CD4-positive, CD25-positive, alpha-beta regulatory T cell (primary cell): Measurements from ENCODE around the gene CREB1. TPM values are rescaled to one million over a fixed set of nuclear protein-coding genes. Genes with fewer than 3 reads are reported as not detected.
A peak's percentile ranks its signal among the peaks of the same experiment; 100 is the strongest.

Experiments used
- ATAC-seq, 2 donors: fragments of 150-1000 bp; cut with Tn5 transposase; one replicate each; pipeline ENCODE4 v1.10.0; 2021; ENCODE audit warnings: low read depth in 2 of 2, moderate number of reproducible peaks in 2 of 2, moderate library complexity in 1 of 2
- DNase-seq, 3 donors: peaks; one replicate each; pipeline versions ENCODE4 v3.0.0 to v3.0.0-alpha.2; 2012 to 2022; ENCODE audit warnings: mixed read lengths in 1 of 3
- H3K27ac ChIP-seq: one replicate; pipeline ENCODE4 v1.7.0; 2013; ENCODE audit warnings: mild to moderate bottlenecking, low read length; ENCODE audit not compliant: insufficient read depth, poor library complexity, severe bottlenecking
- H3K27me3 ChIP-seq: one replicate; pipeline ENCODE4 v1.7.0; 2013; ENCODE audit warnings: low read length; ENCODE audit not compliant: control insufficient read depth, insufficient read depth
- H3K36me3 ChIP-seq: one replicate; pipeline ENCODE4 v1.7.0; 2013; ENCODE audit warnings: mild to moderate bottlenecking, low read length, moderate library complexity; ENCODE audit not compliant: control insufficient read depth, insufficient read depth
- H3K4me1 ChIP-seq: 2 replicates; pipeline ENCODE4 v1.7.0; 2013; ENCODE audit warnings: mild to moderate bottlenecking, low read length; ENCODE audit not compliant: insufficient read depth, control insufficient read depth, poor library complexity, severe bottlenecking
- H3K4me3 ChIP-seq: one replicate; pipeline ENCODE4 v1.7.0; 2013; ENCODE audit warnings: low read depth, mild to moderate bottlenecking, low read length, moderate library complexity
- H3K9me3 ChIP-seq, 2 experiments: 1 replicate in 1 of 2; 2 replicates in 1 of 2; pipeline ENCODE4 v1.7.0; 2013; ENCODE audit warnings: low read length in 2 of 2, mild to moderate bottlenecking in 1 of 2, moderate library complexity in 1 of 2; ENCODE audit not compliant: control insufficient read depth in 2 of 2
- H3K27ac Mint-ChIP-seq, 3 donors: one replicate each; pipeline ENCODE4 v1.8.0; 2020 to 2022; ENCODE audit warnings: mild to moderate bottlenecking in 3 of 3, mixed read lengths in 3 of 3, moderate library complexity in 2 of 3
- H3K27me3 Mint-ChIP-seq: one replicate; pipeline ENCODE4 v1.8.0; 2022; ENCODE audit warnings: mild to moderate bottlenecking, mixed read lengths
- H3K36me3 Mint-ChIP-seq: one replicate; pipeline ENCODE4 v1.8.0; 2020; ENCODE audit warnings: mixed read lengths
- H3K4me1 Mint-ChIP-seq, 4 donors: one replicate each; pipeline ENCODE4 v1.8.0; 2020 to 2022; ENCODE audit warnings: mixed read lengths in 4 of 4, mild to moderate bottlenecking in 1 of 4
- H3K4me3 Mint-ChIP-seq, 4 donors: one replicate each; pipeline ENCODE4 v1.8.0; 2020 to 2022; ENCODE audit warnings: mild to moderate bottlenecking in 4 of 4, mixed read lengths in 4 of 4, moderate library complexity in 3 of 4
- H3K9me3 Mint-ChIP-seq, 7 donors: one replicate each; pipeline ENCODE4 v1.8.0; 2020 to 2022; ENCODE audit warnings: mixed read lengths in 7 of 7, mild to moderate bottlenecking in 3 of 7, moderate library complexity in 2 of 7
- polyA plus RNA-seq, 4 donors: library from polyadenylated mRNA; unstranded; fragments of 300-500 nt; fragmentation: Illumina TruSeq; gene quantifications; one replicate each; pipeline ENCODE4 v1.2.3, GENCODE V29; 2021
- total RNA-seq: library from RNA; stranded (reverse); gene quantifications from one replicate; pipeline ENCODE4 v1.2.3, GENCODE V29; 2022

Gene CREB1
- total and polyA plus RNA-seq, 5 donors from 2014 or later, result 69.0 to 124 (median 90.8) TPM

- Mint-ChIP-seq H3K9me3 (no peaks in the 10 kb centered on the region), H3K27ac (peak overlapping the region in 2 of 3 donors; percentile 18 to 78), H3K4me3 (peak overlapping the region in 1 of 4 donors; percentile 70), H3K27me3 (no peaks in the 10 kb centered on the region), H3K4me1 (peaks cover 18 to 34% (median 25%) of the 10 kb centered on the region in 4 donors), H3K36me3 (peaks cover 11% of the 10 kb centered on the region)
- DNase-seq (no peak), ATAC-seq (no peak)
- no peaks in the 10 kb centered on the region for H3K36me3 ChIP-seq
- no peak overlapping the region for H3K4me3 ChIP-seq
- peaks cover 21% of the 10 kb centered on the region for H3K4me1 ChIP-seq
- no peaks in the 10 kb centered on the region for H3K9me3 ChIP-seq
- no peak overlapping the region for H3K27ac ChIP-seq
- H3K27me3 ChIP-seq, result no peaks in the 10 kb centered on the region
These were observed 24.6 kb upstream of the CREB1 start for GRCh38 chr2:207505171-207505570.

- H3K27me3 Mint-ChIP-seq, result no peaks in the 10 kb centered on the region
- no peaks in the 10 kb centered on the region for H3K36me3 ChIP-seq
- no peak overlapping the region for H3K27ac ChIP-seq
- DNase-seq, result peak in 1 of 3 donors; percentile 55
- peaks cover 21% of the 10 kb centered on the region for H3K4me1 ChIP-seq
- peaks cover 11% of the 10 kb centered on the region for H3K36me3 Mint-ChIP-seq
- ATAC-seq, result peak; percentile 44 to 50
- peak overlapping the region; percentile 10 for H3K4me3 ChIP-seq
- peak overlapping the region in 3 of 4 donors; percentile 2 to 70 (median 17) for H3K4me3 Mint-ChIP-seq
- H3K4me1 Mint-ChIP-seq, result peaks cover 19 to 32% (median 25%) of the 10 kb centered on the region in 4 donors
- no peaks in the 10 kb centered on the region for H3K9me3 Mint-ChIP-seq
- no peaks in the 10 kb centered on the region for H3K27me3 ChIP-seq
- H3K27ac Mint-ChIP-seq, result peak overlapping the region in 1 of 3 donors; percentile 66
- no peaks in the 10 kb centered on the region for H3K9me3 ChIP-seq
These were observed 24.0 kb upstream of the CREB1 start for GRCh38 chr2:207505728-207506127.

- no peaks in the 10 kb centered on the region for H3K27me3 ChIP-seq
- Mint-ChIP-seq H3K27me3 (no peaks in the 10 kb centered on the region), H3K4me1 (peaks cover 19 to 32% (median 27%) of the 10 kb centered on the region in 4 donors), H3K27ac (peak overlapping the region; percentile 38 to 79 (median 78)), H3K4me3 (peak overlapping the region; percentile 9 to 75 (median 56)), H3K9me3 (no peaks in the 10 kb centered on the region), H3K36me3 (peaks cover 7% of the 10 kb centered on the region)
- peaks cover 21% of the 10 kb centered on the region for H3K4me1 ChIP-seq
- H3K4me3 ChIP-seq, result peak overlapping the region; percentile 10
- no peaks in the 10 kb centered on the region for H3K36me3 ChIP-seq
- no peaks in the 10 kb centered on the region for H3K9me3 ChIP-seq
- H3K27ac ChIP-seq, result no peak overlapping the region
- peak in 1 of 3 donors; percentile 42 for DNase-seq
- ATAC-seq, result no peak
These were observed 23.3 kb upstream of the CREB1 start for GRCh38 chr2:207506426-207506825.

GRCh38 chr2:207510148-207510547 is 19.6 kb upstream of the CREB1 start:
- Histone ChIP-seq H3K27ac (no peak overlapping the region), H3K9me3 (no peaks in the 10 kb centered on the region), H3K27me3 (no peaks in the 10 kb centered on the region), H3K4me1 (peaks cover 17% of the 10 kb centered on the region), H3K36me3 (no peaks in the 10 kb centered on the region), H3K4me3 (no peak overlapping the region)
- Mint-ChIP-seq H3K27ac (no peak overlapping the region), H3K36me3 (no peaks in the 10 kb centered on the region), H3K9me3 (no peaks in the 10 kb centered on the region), H3K4me1 (peaks cover 19 to 21% (median 20%) of the 10 kb centered on the region in 4 donors), H3K4me3 (no peak overlapping the region), H3K27me3 (no peaks in the 10 kb centered on the region)
- no peak for ATAC-seq
- DNase-seq, result no peak

- H3K27me3 ChIP-seq, result no peaks in the 10 kb centered on the region
- H3K36me3 ChIP-seq, result no peaks in the 10 kb centered on the region
- H3K9me3 Mint-ChIP-seq, result no peaks in the 10 kb centered on the region
- H3K27ac Mint-ChIP-seq, result no peak overlapping the region
- ATAC-seq (no peak), DNase-seq (no peak)
- no peaks in the 10 kb centered on the region for H3K27me3 Mint-ChIP-seq
- H3K9me3 ChIP-seq, result no peaks in the 10 kb centered on the region
- peaks cover under 1% of the 10 kb centered on the region for H3K4me1 ChIP-seq
- H3K4me3 Mint-ChIP-seq, result no peak overlapping the region
- no peak overlapping the region for H3K4me3 ChIP-seq
- no peak overlapping the region for H3K27ac ChIP-seq
- no peaks in the 10 kb centered on the region for H3K36me3 Mint-ChIP-seq
- H3K4me1 Mint-ChIP-seq, result peaks cover 4 to 17% (median 7%) of the 10 kb centered on the region in 4 donors
These were observed 17.9 kb upstream of the CREB1 start for GRCh38 chr2:207511851-207512250.

GRCh38 chr2:207512356-207512755 is 17.4 kb upstream of the CREB1 start:
- Mint-ChIP-seq H3K27ac (no peak overlapping the region), H3K9me3 (no peaks in the 10 kb centered on the region), H3K4me3 (no peak overlapping the region), H3K36me3 (no peaks in the 10 kb centered on the region), H3K4me1 (peaks cover 0 to 17% (median 4%) of the 10 kb centered on the region in 4 donors), H3K27me3 (no peaks in the 10 kb centered on the region)
- H3K27ac ChIP-seq, result no peak overlapping the region
- DNase-seq, result no peak
- no peaks in the 10 kb centered on the region for H3K4me1 ChIP-seq
- ATAC-seq, result no peak
- H3K4me3 ChIP-seq, result no peak overlapping the region
- H3K36me3 ChIP-seq, result no peaks in the 10 kb centered on the region
- no peaks in the 10 kb centered on the region for H3K27me3 ChIP-seq
- no peaks in the 10 kb centered on the region for H3K9me3 ChIP-seq

GRCh38 chr2:207513551-207514257 is 16.1 kb upstream of the CREB1 start:
- no peak for DNase-seq
- Histone ChIP-seq H3K27me3 (no peaks in the 10 kb centered on the region), H3K27ac (no peak overlapping the region), H3K9me3 (no peaks in the 10 kb centered on the region), H3K4me3 (no peak overlapping the region), H3K4me1 (no peaks in the 10 kb centered on the region), H3K36me3 (no peaks in the 10 kb centered on the region)
- Mint-ChIP-seq H3K9me3 (no peaks in the 10 kb centered on the region), H3K27ac (peak overlapping the region in 1 of 3 donors; percentile 49), H3K4me1 (peaks cover 0 to 13% (median 4%) of the 10 kb centered on the region in 4 donors), H3K27me3 (no peaks in the 10 kb centered on the region), H3K36me3 (no peaks in the 10 kb centered on the region), H3K4me3 (no peak overlapping the region)
- no peak for ATAC-seq

GRCh38 chr2:207514451-207514850 is 15.3 kb upstream of the CREB1 start:
- H3K4me3 Mint-ChIP-seq, result no peak overlapping the region
- H3K27me3 Mint-ChIP-seq, result no peaks in the 10 kb centered on the region
- peaks cover 0 to 1% (median 0%) of the 10 kb centered on the region in 7 donors for H3K9me3 Mint-ChIP-seq
- no peaks in the 10 kb centered on the region for H3K27me3 ChIP-seq
- no peak for ATAC-seq
- peaks cover 4% of the 10 kb centered on the region for H3K36me3 Mint-ChIP-seq
- H3K36me3 ChIP-seq, result no peaks in the 10 kb centered on the region
- H3K4me1 Mint-ChIP-seq, result peaks cover 0 to 8% (median 4%) of the 10 kb centered on the region in 4 donors
- no peak overlapping the region for H3K27ac Mint-ChIP-seq
- no peak overlapping the region for H3K4me3 ChIP-seq
- no peaks in the 10 kb centered on the region for H3K4me1 ChIP-seq
- no peak overlapping the region for H3K27ac ChIP-seq
- DNase-seq, result no peak
- H3K9me3 ChIP-seq, result no peaks in the 10 kb centered on the region
